BLaER1 (cell line): ENCODE measurements around the gene NFE2L2.
"Not testable (repeated sequence)": the region's sequence is repeated elsewhere in the genome, so short reads cannot be mapped to it uniquely, and the experiment has no call there.

ENCODE experiments used
- H3K27ac ChIP-seq: shearing (Covaris generic); formaldehyde crosslinking; 2 replicates; pipeline ENCODE4 v1.8.1; 2022
- H3K27me3 ChIP-seq: shearing (Covaris generic); formaldehyde crosslinking; 2 replicates; pipeline ENCODE4 v1.8.1; 2022
- H3K36me3 ChIP-seq: shearing (Covaris generic); formaldehyde crosslinking; 2 replicates; pipeline ENCODE4 v1.8.1; 2022
- H3K4me1 ChIP-seq: shearing (Covaris generic); formaldehyde crosslinking; 2 replicates; pipeline ENCODE4 v1.8.1; 2022
- H3K4me2 ChIP-seq: shearing (Covaris generic); formaldehyde crosslinking; 2 replicates; pipeline ENCODE4 v1.8.1; 2022
- H3K4me3 ChIP-seq: shearing (Covaris generic); formaldehyde crosslinking; 2 replicates; pipeline ENCODE4 v1.8.1; 2022
- H3K9ac ChIP-seq: shearing (Covaris generic); formaldehyde crosslinking; 2 replicates; pipeline ENCODE4 v1.8.1; 2022
- H3K9me3 ChIP-seq: shearing (Covaris generic); formaldehyde crosslinking; 2 replicates; pipeline ENCODE4 v1.8.1; 2022
- H4K20me1 ChIP-seq: shearing (Covaris generic); formaldehyde crosslinking; 2 replicates; pipeline ENCODE4 v1.8.1; 2022
- Cebpa-rat ChIP-seq: shearing (Covaris generic); IDR thresholded peaks from 2 replicates; pipeline ENCODE4 v1.8.1; 2022

Gene NFE2L2

GRCh38 chr2:177221970-177222369 lies 42.6 kb downstream of the NFE2L2 start:
- H3K9me3 ChIP-seq: no peaks in the 10 kb centered on the region
- H3K36me3 ChIP-seq: peaks cover 68% of the 10 kb centered on the region
- no peak overlapping the region for H3K4me2 ChIP-seq
- H3K9ac ChIP-seq: no peak overlapping the region
- peaks cover 96% of the 10 kb centered on the region for H4K20me1 ChIP-seq
- TF ChIP-seq Cebpa-rat: no peak
- H3K27ac ChIP-seq: no peak overlapping the region
- H3K4me3 ChIP-seq: no peak overlapping the region
- H3K27me3 ChIP-seq: no peaks in the 10 kb centered on the region
- H3K4me1 ChIP-seq: no peaks in the 10 kb centered on the region

DNA sequence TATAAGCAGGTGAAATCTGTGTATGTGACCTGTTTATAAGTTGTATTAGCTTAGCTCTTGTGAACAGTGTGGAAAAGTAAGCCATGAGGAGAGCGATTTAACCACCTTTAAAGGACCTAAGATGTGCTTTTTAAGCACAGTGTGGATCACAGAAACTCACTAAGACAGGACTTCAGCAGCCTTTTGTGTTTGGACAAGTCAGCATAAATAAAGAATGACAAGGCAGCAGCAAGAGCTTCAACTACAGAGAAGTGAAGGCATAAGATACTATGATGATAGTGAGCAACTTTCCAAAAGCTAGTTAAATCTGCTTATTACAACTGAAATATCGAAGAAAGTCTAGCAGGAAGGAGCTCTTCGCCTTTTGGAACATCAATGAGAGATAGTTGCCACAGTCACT lies 43.0 kb downstream of the NFE2L2 start:
- Histone ChIP-seq H3K36me3 (peaks cover 72% of the 10 kb centered on the region), H3K27me3 (no peaks in the 10 kb centered on the region), H3K27ac (no peak overlapping the region), H3K4me1 (no peaks in the 10 kb centered on the region), H3K9me3 (no peaks in the 10 kb centered on the region), H4K20me1 (peaks cover 96% of the 10 kb centered on the region), H3K4me2 (no peak overlapping the region), H3K4me3 (no peak overlapping the region), H3K9ac (no peak overlapping the region)
- no peak for TF ChIP-seq Cebpa-rat

GRCh38 chr2:177219787-177220186 lies 44.7 kb downstream of the NFE2L2 start:
- H3K4me2 ChIP-seq, H3K27me3 ChIP-seq, H3K4me3 ChIP-seq, H3K27ac ChIP-seq, H3K9me3 ChIP-seq, H3K9ac ChIP-seq, H3K4me1 ChIP-seq: not testable (repeated sequence)
- Histone ChIP-seq H4K20me1 (peaks cover 96% of the 10 kb centered on the region), H3K36me3 (peaks cover 89% of the 10 kb centered on the region)

GRCh38 chr2:177217247-177217843 lies 47.2 kb downstream of the NFE2L2 start:
- Histone ChIP-seq H3K9me3 (no peaks in the 10 kb centered on the region), H3K9ac (no peak overlapping the region), H3K4me2 (no peak overlapping the region), H3K36me3 (peaks cover 81% of the 10 kb centered on the region), H3K4me1 (peaks cover 17% of the 10 kb centered on the region), H3K27ac (no peak overlapping the region), H3K27me3 (no peaks in the 10 kb centered on the region), H4K20me1 (peaks cover 95% of the 10 kb centered on the region), H3K4me3 (no peak overlapping the region)
- no peak for TF ChIP-seq Cebpa-rat

DNA sequence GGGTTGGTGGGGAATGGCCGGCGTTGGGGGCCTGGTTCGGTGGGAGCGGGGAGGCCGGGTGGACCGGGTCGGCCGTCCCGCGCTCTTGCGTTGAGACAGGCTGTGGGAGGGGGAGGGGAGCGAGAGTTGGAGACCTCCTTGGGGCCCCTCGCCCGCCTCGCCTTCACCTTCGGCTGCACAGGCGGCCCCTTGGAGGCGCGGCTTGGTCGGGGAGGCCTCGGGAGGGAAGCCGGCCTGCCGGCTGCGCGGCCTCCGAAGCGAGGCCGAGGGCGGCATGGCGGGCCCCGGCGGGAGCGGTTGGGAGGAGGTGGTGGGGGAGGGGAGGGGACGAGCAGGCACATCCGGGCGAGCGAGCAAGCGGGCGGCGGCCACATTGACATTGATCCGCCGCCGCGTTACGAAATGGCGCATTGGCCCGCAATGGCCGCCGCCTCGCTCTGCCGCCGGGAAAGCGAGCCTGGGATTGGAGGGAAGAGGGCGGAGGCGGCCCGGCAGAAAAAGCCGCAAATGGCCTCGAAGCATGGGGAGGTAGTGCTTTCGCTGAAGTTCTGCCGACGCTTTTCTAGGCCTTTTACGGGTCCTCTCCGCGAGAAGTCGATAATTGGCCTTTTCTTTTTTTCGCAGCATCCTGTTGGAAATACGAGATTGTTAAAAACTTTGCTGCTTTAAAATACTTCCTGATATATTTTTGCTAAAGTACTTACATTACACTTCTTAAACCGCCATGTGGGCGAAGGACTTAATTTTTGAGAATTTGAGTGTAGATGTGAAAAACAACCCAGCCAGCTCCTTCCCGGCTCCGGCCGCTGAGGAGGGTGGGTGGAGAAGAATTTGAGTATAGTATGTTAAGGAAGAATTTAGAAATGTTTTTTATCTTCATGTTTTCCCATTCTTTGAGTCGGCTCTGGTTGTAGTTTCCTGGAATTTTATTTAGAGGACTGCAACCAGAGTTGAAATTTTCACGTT lies 51.4 kb downstream of the NFE2L2 start:
- peaks cover 54% of the 10 kb centered on the region for H4K20me1 ChIP-seq
- peaks cover 29% of the 10 kb centered on the region for H3K4me1 ChIP-seq
- H3K4me3 ChIP-seq: peak overlapping the region; percentile 85
- TF ChIP-seq Cebpa-rat: peak; percentile 83; the same call in 1 of the 2 replicates
- H3K4me2 ChIP-seq: peak overlapping the region; percentile 86
- H3K27ac ChIP-seq: peak overlapping the region; percentile 100
- peaks cover 41% of the 10 kb centered on the region for H3K36me3 ChIP-seq
- H3K27me3 ChIP-seq: no peaks in the 10 kb centered on the region
- H3K9ac ChIP-seq: peak overlapping the region; percentile 100
- H3K9me3 ChIP-seq: no peaks in the 10 kb centered on the region

DNA sequence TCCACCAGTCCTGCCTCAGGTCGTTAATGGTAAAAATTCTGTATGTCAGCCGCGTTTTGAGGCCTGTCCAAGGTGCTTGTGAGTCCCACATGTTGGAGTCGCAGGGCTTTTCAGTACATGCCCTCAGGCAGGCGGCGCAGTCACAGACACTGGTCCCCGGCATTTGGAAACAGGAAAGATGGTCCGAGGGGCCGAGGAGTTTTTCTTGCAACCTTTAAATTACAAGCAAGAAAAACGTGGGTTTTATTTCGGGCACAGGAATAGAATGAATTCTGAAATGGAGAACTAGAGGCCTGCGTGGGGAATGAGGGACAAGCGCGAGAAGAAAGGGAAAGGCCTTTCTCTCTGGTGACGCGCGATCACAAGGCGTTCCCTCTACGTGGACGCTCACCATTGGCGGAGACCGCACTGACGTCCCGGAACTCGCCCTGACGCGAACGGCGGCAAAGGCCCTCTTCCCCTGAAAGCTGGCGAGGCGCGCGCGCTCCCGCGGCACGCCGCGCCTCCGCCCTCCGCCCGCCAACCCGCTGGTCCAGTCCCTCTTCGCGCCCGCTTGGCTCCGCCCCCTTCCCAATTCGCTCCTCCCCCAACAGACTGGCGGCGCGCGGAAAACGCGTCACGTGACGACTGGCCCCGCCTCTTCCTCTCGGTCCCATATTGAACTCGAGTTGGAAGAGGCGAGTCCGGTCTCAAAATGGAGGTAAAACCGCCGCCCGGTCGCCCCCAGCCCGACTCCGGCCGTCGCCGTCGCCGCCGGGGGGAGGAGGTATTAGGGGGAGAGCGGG lies 52.2 kb downstream of the NFE2L2 start, which contains the start of gene HNRNPA3:
Gene HNRNPA3 (plus strand): TSS at position 689 of the 785 bp plus-strand sequence. CDS start 6 bp downstream, at position 695.
- Histone ChIP-seq H3K9ac (peak within 1 kb of the TSS; percentile 100), H3K36me3 (peaks cover 33% of the 10 kb centered on the region), H3K4me3 (peak within 1 kb of the TSS; percentile 85), H3K27me3 (no peaks in the 10 kb centered on the region), H3K27ac (peak within 1 kb of the TSS; percentile 100), H3K4me1 (peaks cover 29% of the 10 kb centered on the region), H4K20me1 (peaks cover 46% of the 10 kb centered on the region), H3K4me2 (peak within 1 kb of the TSS; percentile 86), H3K9me3 (no peaks in the 10 kb centered on the region)
- TF ChIP-seq Cebpa-rat: no peak

- Histone ChIP-seq H3K4me2 (peak overlapping the region; percentile 83), H3K9ac (peak overlapping the region; percentile 100), H3K36me3 (peaks cover 26% of the 10 kb centered on the region), H3K27me3 (no peaks in the 10 kb centered on the region), H4K20me1 (peaks cover 39% of the 10 kb centered on the region), H3K9me3 (no peaks in the 10 kb centered on the region), H3K27ac (peak overlapping the region; percentile 100), H3K4me3 (peak overlapping the region; percentile 85), H3K4me1 (peaks cover 29% of the 10 kb centered on the region)
- no peak for TF ChIP-seq Cebpa-rat
Observed at GRCh38 chr2:177211576-177212105, 52.9 kb downstream of the NFE2L2 start.

DNA sequence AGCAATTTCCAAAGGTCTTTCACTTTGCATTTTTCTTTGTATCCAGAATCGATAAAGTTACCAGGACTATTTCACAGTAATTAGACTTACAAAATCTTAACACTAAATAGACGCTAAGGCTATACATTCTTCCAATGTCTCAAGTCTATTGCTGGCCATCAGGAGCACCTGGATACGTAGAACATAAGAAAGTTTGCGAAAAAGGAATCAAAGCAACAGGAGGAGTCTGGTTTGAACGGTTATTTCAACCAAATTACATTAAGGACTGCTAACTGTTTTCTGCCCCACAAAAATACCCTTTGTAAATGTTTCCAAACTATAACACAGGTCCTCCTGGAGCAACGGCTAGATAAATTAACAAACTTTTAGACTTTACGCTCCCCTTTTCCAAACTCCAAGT lies 53.4 kb downstream of the NFE2L2 start:
- Histone ChIP-seq H3K9me3 (no peaks in the 10 kb centered on the region), H3K9ac (peak overlapping the region; percentile 100), H3K4me1 (peaks cover 29% of the 10 kb centered on the region), H3K27me3 (no peaks in the 10 kb centered on the region), H4K20me1 (peaks cover 34% of the 10 kb centered on the region), H3K4me2 (peak overlapping the region; percentile 83), H3K36me3 (peaks cover 21% of the 10 kb centered on the region), H3K27ac (peak overlapping the region; percentile 100), H3K4me3 (peak overlapping the region; percentile 85)
- no peak for TF ChIP-seq Cebpa-rat

- no peak overlapping the region for H3K27ac ChIP-seq
- no peaks in the 10 kb centered on the region for H3K36me3 ChIP-seq
- no peak overlapping the region for H3K4me3 ChIP-seq
- H3K4me2 ChIP-seq: no peak overlapping the region
- H4K20me1 ChIP-seq: no peaks in the 10 kb centered on the region
- peaks cover 12% of the 10 kb centered on the region for H3K4me1 ChIP-seq
- no peaks in the 10 kb centered on the region for H3K9me3 ChIP-seq
- H3K27me3 ChIP-seq: no peaks in the 10 kb centered on the region
- no peak overlapping the region for H3K9ac ChIP-seq
- TF ChIP-seq Cebpa-rat: no peak
Observed at GRCh38 chr2:177207101-177207500, 57.4 kb downstream of the NFE2L2 start.
